LoVo (cell line): Measurements from ENCODE around the gene ZMIZ1.

Experiments used
- DNase-seq: peaks from one replicate; pipeline ENCODE4 v3.0.0-alpha.2; 2016; ENCODE audit warnings: low spot score

ZMIZ1 gene

DNA sequence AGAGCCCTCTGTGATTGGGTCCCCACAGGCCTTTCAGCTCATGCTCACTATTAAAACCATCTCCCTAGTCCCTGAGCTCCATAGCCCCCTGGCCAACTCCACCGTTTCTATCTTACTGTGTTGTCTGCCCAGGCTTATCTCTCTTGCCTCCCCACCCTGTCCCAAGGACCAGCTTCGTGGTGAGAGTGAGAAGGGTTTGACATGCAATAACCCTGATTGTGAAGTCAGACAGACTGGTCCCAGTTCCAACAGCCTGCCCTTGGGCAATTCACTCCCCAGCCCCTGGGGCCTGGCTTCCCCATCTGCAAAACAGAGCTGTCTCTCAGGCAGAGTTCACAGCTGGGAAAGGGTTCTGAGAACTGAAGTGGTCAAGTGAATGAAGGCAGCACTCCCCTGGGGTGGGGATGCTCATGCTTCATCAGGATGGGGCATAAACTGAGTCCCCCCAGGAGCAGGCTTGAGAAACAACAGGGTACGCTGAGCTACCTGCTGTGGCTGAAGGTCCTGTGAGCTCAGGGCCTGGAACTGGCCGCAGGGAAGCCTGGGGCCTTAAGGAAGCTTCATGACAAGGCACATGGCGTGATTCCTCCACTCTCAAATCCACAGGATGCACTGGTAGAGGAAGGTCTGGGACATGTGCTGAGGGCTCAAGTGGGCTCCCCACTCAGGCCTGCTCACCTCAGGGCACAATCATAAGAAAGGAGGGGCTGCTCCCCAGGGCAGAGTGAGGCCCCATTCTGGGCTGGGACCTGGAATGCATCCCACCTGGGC lies 276.7 kb downstream of the ZMIZ1 start:
- no peak for DNase-seq

GRCh38 chr10:79346012-79346340 lies 277.2 kb downstream of the ZMIZ1 start:
- no peak for DNase-seq

DNA sequence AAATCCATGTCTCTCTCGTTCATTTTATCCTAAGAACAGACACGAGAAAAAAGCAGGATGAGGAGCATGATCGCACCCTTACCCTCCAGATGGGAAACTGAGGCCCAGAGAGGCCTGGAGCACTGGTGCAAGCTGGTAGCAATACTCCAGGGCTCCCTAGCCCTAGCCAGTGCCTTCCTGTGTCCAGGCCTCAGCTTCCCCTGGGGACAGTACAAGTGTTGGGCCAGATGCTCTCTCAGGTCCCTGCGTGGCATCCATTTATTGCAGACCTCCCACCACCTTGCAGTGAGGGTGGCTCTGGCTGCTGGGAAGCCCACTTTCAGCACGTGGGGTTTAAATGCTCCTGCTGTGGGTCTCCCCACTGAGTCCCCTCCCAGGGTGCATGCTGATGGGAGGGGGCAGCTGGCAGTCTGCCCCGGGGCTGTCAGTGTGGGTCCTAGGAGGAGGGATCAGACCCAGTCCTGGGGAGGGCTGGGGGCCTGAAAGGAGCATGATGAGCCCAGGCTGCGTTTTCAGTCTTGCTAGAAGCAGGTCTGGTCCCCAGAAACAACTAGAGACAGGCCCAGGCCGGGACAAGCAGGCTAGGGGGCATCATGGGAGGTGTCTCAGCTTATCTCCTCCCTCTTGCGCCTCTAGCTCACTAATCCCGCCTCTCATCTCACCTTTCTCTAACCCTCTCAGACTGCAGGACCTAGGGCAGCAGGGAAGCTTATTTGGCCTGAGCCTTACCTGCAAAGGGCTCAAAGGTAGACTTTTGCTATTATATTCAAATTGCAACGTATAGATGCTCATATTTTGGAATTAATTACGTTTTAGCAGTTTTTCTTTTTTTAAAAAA lies 277.8 kb downstream of the ZMIZ1 start:
- DNase-seq: no peak

DNA sequence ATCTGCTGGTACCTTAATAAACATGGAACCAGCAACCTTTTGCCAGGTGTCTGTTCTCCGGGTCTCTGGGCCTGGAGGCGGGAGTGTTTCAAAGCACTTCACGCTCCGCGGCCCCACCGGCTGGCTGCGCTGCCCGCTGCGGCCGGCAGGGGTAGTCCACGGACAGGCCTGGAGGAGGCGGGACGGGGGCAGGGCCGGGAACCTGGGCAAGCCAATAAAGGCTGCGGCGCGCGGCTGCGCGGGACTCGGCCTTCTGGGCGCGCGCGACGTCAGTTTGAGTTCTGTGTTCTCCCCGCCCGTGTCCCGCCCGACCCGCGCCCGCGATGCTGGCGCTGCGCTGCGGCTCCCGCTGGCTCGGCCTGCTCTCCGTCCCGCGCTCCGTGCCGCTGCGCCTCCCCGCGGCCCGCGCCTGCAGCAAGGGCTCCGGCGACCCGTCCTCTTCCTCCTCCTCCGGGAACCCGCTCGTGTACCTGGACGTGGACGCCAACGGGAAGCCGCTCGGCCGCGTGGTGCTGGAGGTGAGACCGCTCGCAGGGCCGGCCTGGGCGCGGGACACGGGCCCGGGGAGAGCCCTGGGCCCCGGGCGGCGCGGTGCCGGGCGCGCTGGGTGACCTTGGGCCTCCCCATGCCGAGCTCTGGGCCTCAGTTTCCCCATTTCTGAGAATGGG lies 278.6 kb downstream of the ZMIZ1 start, which contains the start of gene PPIF:
PPIF (plus strand) TSS at position 244 of the 668 bp plus-strand sequence; CDS start at position 324, 80 bp downstream.
- peak; percentile 89 for DNase-seq

DNA sequence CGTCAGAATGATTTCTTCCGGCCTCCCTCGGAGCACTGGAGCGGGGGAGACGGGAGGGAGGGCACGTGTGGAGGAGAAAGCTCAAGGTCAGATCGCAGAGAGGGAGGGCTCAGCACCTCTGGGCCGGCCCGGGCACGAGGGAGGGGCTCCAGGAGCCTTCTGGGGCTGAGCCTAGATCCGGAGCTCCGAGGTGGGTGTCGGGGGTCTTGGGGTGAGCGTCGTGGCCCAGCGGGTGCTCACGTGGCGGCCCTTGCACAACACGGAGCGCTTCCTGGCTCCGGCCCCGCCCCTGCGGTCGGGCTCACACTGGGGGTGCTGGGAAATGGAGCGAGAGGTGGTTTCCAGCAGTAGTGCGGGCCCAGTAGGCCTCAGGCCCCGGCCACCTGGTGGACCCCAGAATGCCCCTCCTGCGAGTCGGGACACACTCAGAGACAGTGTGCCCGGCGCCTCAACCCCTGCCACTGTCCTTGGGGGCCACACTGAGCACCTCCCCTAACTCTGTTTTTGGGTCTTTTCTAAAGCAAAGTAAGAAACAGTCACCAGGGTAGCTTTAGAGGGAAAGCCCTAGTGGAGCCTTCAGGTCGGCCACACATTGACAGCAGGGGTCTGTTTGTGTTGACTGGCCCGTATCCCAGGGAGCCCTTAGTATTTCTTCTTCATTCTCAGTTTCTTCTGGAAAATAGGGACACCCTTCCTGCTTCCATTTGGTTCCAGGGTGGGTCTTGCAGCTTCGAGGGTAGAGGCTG lies 279.3 kb downstream of the ZMIZ1 start:
- DNase-seq: peak; percentile 45

GRCh38 chr10:79348640-79348988 lies 279.8 kb downstream of the ZMIZ1 start:
- DNase-seq: no peak

- DNase-seq: no peak
These were observed 280.3 kb downstream of the ZMIZ1 start for GRCh38 chr10:79349072-79349491.

GRCh38 chr10:79349766-79350406 lies 281.1 kb downstream of the ZMIZ1 start:
- no peak for DNase-seq

GRCh38 chr10:79350407-79351154 lies 281.8 kb downstream of the ZMIZ1 start:
- no peak for DNase-seq

GRCh38 chr10:79351332-79351731 lies 282.6 kb downstream of the ZMIZ1 start:
- no peak for DNase-seq

DNA sequence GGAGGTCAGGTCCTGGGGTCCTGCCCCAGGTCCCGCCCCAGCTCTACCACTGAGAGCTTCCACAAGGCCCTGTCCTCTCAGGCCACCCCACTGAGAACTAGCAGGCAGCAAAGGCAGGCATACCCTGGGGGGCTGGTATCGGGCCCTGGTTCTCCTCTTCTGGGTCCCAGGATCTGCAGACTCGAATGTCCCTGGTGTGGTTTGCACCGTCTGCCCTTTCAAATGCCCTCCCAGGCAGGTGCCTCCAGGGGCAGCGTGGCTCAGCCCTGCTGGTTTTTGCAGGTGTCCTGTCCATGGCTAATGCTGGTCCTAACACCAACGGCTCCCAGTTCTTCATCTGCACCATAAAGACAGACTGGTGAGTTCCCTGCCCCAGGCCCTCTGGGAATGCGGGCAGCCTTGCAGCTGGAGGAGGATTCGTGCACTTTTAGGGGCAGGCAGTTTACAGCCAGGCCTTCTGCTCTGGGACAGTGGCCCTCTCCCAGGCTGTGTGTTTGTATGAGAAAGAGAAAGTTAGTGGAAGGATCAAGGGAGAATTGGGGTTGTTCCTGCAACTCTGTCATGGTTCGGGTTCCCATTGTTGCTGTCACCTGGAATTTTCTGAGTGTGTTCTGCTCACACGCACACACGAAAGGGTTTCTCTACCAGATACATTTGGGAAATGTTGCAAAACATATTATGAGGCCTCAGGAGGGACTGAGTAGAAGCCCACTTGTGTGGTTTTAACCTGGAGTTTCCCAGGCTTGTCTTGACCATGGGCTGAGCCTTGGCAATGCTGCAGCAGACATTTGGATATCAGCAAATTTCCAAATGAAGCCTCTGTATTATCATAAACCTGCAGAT lies 283.5 kb downstream of the ZMIZ1 start:
- no peak for DNase-seq

GRCh38 chr10:79353000-79353406 lies 284.2 kb downstream of the ZMIZ1 start:
- no peak for DNase-seq

DNA sequence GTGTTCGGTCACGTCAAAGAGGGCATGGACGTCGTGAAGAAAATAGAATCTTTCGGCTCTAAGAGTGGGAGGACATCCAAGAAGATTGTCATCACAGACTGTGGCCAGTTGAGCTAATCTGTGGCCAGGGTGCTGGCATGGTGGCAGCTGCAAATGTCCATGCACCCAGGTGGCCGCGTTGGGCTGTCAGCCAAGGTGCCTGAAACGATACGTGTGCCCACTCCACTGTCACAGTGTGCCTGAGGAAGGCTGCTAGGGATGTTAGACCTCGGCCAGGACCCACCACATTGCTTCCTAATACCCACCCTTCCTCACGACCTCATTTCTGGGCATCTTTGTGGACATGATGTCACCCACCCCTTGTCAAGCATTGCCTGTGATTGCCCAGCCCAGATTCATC lies 285.0 kb downstream of the ZMIZ1 start:
- no peak for DNase-seq

DNA sequence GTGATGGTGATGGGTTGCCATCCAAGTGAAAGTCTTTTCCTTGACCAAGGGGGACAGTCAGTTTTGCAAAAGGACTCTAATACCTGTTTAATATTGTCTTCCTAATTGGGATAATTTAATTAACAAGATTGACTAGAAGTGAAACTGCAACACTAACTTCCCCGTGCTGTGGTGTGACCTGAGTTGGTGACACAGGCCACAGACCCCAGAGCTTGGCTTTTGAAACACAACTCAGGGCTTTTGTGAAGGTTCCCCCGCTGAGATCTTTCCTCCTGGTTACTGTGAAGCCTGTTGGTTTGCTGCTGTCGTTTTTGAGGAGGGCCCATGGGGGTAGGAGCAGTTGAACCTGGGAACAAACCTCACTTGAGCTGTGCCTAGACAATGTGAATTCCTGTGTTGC lies 285.4 kb downstream of the ZMIZ1 start:
- DNase-seq: no peak

DNA sequence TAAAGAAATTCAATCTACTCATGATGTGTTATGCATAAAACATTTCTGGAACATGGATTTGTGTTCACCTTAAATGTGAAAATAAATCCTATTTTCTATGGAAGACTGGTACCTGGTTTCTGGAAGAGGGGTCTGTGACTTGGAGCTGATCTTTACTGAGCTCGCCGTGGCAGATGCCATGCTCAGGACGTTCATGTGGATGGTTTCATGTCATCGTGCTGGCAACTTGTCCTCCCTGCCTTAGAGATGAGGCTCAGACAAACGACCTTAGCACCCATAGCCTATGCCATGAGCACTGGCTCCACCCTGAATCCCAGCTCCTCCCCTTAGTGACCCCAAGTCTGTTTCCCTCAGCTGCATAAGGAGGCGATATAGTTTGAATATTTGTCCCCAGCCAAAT lies 285.8 kb downstream of the ZMIZ1 start:
- no peak for DNase-seq

GRCh38 chr10:79355420-79356017 lies 286.8 kb downstream of the ZMIZ1 start:
- no peak for DNase-seq

DNA sequence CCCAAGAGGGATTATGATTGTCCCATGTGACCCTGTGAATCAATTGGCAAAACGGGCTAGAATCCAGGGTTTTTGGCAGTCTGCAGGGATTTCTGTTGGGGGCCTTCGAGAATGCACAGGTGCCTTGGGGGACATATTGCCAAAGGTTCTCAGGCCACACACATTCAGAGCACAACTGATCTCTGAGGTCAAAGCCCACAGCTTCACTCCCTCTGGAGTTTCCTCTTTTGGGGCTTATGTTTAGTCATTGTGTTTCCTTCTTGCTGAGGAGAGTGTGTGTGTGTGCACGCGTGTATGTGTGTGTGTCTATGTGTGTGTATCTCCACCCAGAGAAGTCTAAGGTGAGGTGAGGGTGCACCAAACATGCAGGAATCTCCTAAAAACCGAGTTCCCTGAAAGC lies 287.3 kb downstream of the ZMIZ1 start:
- no peak for DNase-seq

DNA sequence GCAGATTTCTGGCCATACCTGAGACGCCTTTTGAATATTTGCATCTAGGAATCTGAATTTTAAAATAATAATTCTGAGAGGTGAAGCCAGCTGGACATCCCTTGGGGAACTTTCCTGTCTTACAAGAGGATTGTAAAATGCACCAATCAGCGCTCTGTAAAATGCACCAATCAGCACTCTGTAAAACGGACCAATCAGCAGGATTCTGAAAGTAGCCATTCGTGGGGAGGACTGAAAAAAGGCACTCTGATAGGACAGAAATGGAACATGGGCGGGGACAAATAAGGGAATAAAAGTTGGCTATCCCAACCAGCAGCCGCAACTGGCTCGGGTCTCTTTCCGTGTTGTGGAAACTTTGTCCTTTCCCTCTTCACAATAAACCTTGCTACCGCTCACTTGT lies 288.4 kb downstream of the ZMIZ1 start:
- no peak for DNase-seq

DNA sequence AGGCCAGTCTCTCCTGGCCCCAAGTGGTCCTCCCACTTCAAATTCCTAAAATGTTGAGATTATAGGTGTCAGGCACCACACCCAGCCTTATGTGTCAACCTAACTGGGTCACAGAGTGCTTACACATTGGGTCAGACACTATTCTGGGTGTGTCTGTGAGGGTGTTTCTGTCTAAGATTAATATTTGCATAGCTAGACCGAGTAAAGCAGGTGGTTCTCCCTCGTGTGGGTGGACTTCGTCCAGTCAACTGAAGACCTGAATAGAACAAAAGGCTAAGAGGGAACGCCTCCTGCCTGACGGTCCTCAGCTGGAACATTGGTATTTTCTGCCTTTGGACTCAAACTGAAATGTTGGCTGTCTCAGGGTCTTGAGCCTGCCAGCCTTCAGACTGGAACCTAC lies 290.0 kb downstream of the ZMIZ1 start:
- no peak for DNase-seq
